Sigmoid colon (tissue), 4 donors: ENCODE results near the gene NOL3.

ENCODE experiments used
- EP300 ChIP-seq, 4 donors: sonication (generic); formaldehyde crosslinking; IDR thresholded peaks; one replicate each; pipeline ENCODE4 v1.6.1; 2017; ENCODE audit warnings: antibody characterized with exemption in 4 of 4
- POLR2A ChIP-seq, 2 donors: fragments of 450-650 bp; IDR thresholded peaks; one replicate each; pipeline ENCODE4 v1.6.1; 2016; ENCODE audit warnings: antibody characterized with exemption in 2 of 2, mild to moderate bottlenecking in 2 of 2, moderate library complexity in 2 of 2
- POLR2AphosphoS5 ChIP-seq, 4 donors: sonication (generic); formaldehyde crosslinking; IDR thresholded peaks; one replicate each; pipeline ENCODE4 v1.6.1; 2017; ENCODE audit warnings: antibody characterized with exemption in 4 of 4
- TF ChIP-seq, protein P1 (sequence below), 4 experiments: fragments of 450-650 bp in 3 of 4; fragments of 200-600 bp in 1 of 4; IDR thresholded peaks; one replicate each; pipeline ENCODE4 v1.5.1; 2016 to 2019; ENCODE audit warnings: antibody characterized with exemption in 4 of 4, mild to moderate bottlenecking in 3 of 4, moderate library complexity in 2 of 4

DNA sequence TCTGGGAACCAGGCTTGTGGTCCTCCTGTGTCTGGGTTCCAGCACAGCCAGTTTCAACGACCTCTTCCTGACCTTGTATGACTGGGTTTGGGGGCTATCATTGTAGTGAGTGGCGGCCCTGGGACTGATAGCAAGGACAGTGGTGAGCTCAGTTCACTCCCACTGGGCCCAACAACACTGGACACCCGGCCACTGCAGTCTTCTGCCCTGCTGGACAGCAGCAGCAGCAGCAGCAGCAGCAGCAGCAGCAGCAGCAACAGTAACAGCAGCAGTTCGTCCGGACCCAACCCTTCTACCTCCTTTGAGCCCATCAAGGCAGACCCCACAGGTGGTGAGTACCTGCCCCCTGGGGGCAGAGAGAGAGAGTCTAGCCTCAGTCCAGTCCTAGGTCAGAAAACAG is 25.3 kb downstream of the NOL3 start:
- TF ChIP-seq POLR2AphosphoS5 (IDR thresholded peaks at IDR 0.05) (no peak), EP300 (IDR thresholded peaks at IDR 0.05) (no peak), POLR2A (IDR thresholded peaks at IDR 0.05) (no peak)
- TF ChIP-seq, protein P1, sequence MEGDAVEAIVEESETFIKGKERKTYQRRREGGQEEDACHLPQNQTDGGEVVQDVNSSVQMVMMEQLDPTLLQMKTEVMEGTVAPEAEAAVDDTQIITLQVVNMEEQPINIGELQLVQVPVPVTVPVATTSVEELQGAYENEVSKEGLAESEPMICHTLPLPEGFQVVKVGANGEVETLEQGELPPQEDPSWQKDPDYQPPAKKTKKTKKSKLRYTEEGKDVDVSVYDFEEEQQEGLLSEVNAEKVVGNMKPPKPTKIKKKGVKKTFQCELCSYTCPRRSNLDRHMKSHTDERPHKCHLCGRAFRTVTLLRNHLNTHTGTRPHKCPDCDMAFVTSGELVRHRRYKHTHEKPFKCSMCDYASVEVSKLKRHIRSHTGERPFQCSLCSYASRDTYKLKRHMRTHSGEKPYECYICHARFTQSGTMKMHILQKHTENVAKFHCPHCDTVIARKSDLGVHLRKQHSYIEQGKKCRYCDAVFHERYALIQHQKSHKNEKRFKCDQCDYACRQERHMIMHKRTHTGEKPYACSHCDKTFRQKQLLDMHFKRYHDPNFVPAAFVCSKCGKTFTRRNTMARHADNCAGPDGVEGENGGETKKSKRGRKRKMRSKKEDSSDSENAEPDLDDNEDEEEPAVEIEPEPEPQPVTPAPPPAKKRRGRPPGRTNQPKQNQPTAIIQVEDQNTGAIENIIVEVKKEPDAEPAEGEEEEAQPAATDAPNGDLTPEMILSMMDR (IDR thresholded peaks at IDR 0.05), result no peak
